MM.1S (cell line): ENCODE results near the gene CERS5.
"Not testable (repeated sequence)": the region's sequence is repeated elsewhere in the genome, so short reads cannot be mapped to it uniquely, and the experiment has no call there.

Source experiments
- DNase-seq: peaks from one replicate; pipeline ENCODE4 v3.0.0-alpha.2; 2015
- H2AFZ ChIP-seq: fragments of 300-600 bp; sonication (generic); 2 replicates; pipeline ENCODE4 v1.6.0; 2016; ENCODE audit warnings: antibody characterized with exemption, low read length
- H3F3A ChIP-seq: fragments of 300-600 bp; sonication (generic); 2 replicates; pipeline ENCODE4 v1.6.1; 2016; ENCODE audit warnings: mild to moderate bottlenecking, antibody characterized with exemption, low read length, moderate library complexity, mixed read lengths; ENCODE audit not compliant: insufficient read depth
- H3K27ac ChIP-seq: fragments of 300-600 bp; sonication (generic); 2 replicates; pipeline ENCODE4 v1.5.1; 2016; ENCODE audit warnings: mild to moderate bottlenecking, low read length
- H3K27me3 ChIP-seq: fragments of 300-600 bp; sonication (generic); replicated peaks from 2 replicates; pipeline ENCODE4 v1.6.0; 2016; ENCODE audit warnings: low read length; ENCODE audit not compliant: insufficient read depth
- H3K36me3 ChIP-seq: fragments of 300-600 bp; sonication (generic); replicated peaks from 2 replicates; pipeline ENCODE4 v1.6.1; 2016; ENCODE audit warnings: mild to moderate bottlenecking, low read length, mixed read lengths; ENCODE audit not compliant: insufficient read depth
- H3K4me1 ChIP-seq: fragments of 300-600 bp; sonication (generic); 2 replicates; pipeline ENCODE4 v1.6.1; 2016; ENCODE audit warnings: low read length, mixed read lengths
- H3K4me2 ChIP-seq: fragments of 300-600 bp; sonication (generic); 2 replicates; pipeline ENCODE4 v1.6.0; 2016; ENCODE audit warnings: low read depth, low read length
- H3K4me3 ChIP-seq: fragments of 300-600 bp; sonication (generic); 2 replicates; pipeline ENCODE4 v1.5.1; 2016; ENCODE audit warnings: low read length, mixed read lengths
- H3K79me2 ChIP-seq: fragments of 300-600 bp; sonication (generic); 2 replicates; pipeline ENCODE4 v1.6.1; 2016; ENCODE audit warnings: mixed run types, low read length, mixed read lengths
- H3K9ac ChIP-seq: fragments of 300-600 bp; sonication (generic); 2 replicates; pipeline ENCODE4 v1.6.1; 2016; ENCODE audit warnings: low read length, mixed read lengths
- H3K9me2 ChIP-seq: fragments of 300-600 bp; sonication (generic); replicated peaks from 2 replicates; pipeline ENCODE4 v1.6.1; 2016; ENCODE audit warnings: mild to moderate bottlenecking, low read length, mixed read lengths; ENCODE audit not compliant: insufficient read depth
- H3K9me3 ChIP-seq: fragments of 300-600 bp; sonication (generic); replicated peaks from 2 replicates; pipeline ENCODE4 v1.6.1; 2016; ENCODE audit warnings: mild to moderate bottlenecking, low read length, mixed read lengths; ENCODE audit not compliant: insufficient read depth
- H4K20me1 ChIP-seq: fragments of 300-600 bp; sonication (generic); 2 replicates; pipeline ENCODE4 v1.6.1; 2016; ENCODE audit warnings: mild to moderate bottlenecking, low read length, moderate library complexity, mixed read lengths; ENCODE audit not compliant: insufficient read depth
- CTCF ChIP-seq: fragments of 300-600 bp; sonication (generic); IDR thresholded peaks from 2 replicates; pipeline ENCODE4 v1.5.1; 2016; ENCODE audit warnings: antibody characterized with exemption, low read length, mixed read lengths
- EZH2 ChIP-seq: fragments of 300-600 bp; sonication (generic); optimal IDR thresholded peaks from 2 replicates; pipeline ENCODE3; 2017; ENCODE audit warnings: low read depth, mild to moderate bottlenecking, antibody characterized with exemption, low read length, mixed read lengths
- EZH2phosphoT487 ChIP-seq: fragments of 300-600 bp; sonication (generic); IDR thresholded peaks from 2 replicates; pipeline ENCODE4 v1.6.1; 2018; ENCODE audit warnings: antibody characterized with exemption, low read length

Gene CERS5

GRCh38 chr12:50157259-50157658 is 9.9 kb downstream of the CERS5 start:
- Histone ChIP-seq H3K27ac (no peak overlapping the region), H3F3A (0 out of 2 replicates have a peak, but pooled peaks cover 3% of the 10 kb centered on the region), H3K4me3 (no peak overlapping the region), H4K20me1 (no peaks in the 10 kb centered on the region), H3K9me2 (no peaks in the 10 kb centered on the region), H3K79me2 (no peaks in the 10 kb centered on the region), H3K27me3 (no peaks in the 10 kb centered on the region), H3K4me2 (no peak overlapping the region), H3K4me1 (no peaks in the 10 kb centered on the region), H3K9me3 (no peaks in the 10 kb centered on the region), H3K9ac (no peak overlapping the region), H3K36me3 (no peaks in the 10 kb centered on the region), H2AFZ (no peak overlapping the region)
- no peak for DNase-seq
- TF ChIP-seq CTCF (no peak), EZH2 (no peak)

GRCh38 chr12:50156641-50157040 is 10.5 kb downstream of the CERS5 start:
- H3K27ac ChIP-seq = no peak overlapping the region
- no peak overlapping the region for H3K4me2 ChIP-seq
- 0 out of 2 replicates have a peak, but pooled peaks cover 3% of the 10 kb centered on the region for H3F3A ChIP-seq
- no peaks in the 10 kb centered on the region for H3K9me2 ChIP-seq
- no peaks in the 10 kb centered on the region for H4K20me1 ChIP-seq
- H3K9me3 ChIP-seq = no peaks in the 10 kb centered on the region
- no peak overlapping the region for H2AFZ ChIP-seq
- no peak overlapping the region for H3K4me3 ChIP-seq
- no peaks in the 10 kb centered on the region for H3K36me3 ChIP-seq
- H3K9ac ChIP-seq = no peak overlapping the region
- DNase-seq = no peak
- H3K79me2 ChIP-seq = no peaks in the 10 kb centered on the region
- no peak for TF ChIP-seq EZH2phosphoT487
- TF ChIP-seq EZH2 = no peak
- TF ChIP-seq CTCF = no peak
- no peaks in the 10 kb centered on the region for H3K4me1 ChIP-seq
- H3K27me3 ChIP-seq = no peaks in the 10 kb centered on the region

GRCh38 chr12:50154947-50155346 is 12.2 kb downstream of the CERS5 start:
- H3K36me3 ChIP-seq, H3K27me3 ChIP-seq: not testable (repeated sequence)

GRCh38 chr12:50151047-50151687 is 16.0 kb downstream of the CERS5 start:
- no peaks in the 10 kb centered on the region for H3K4me1 ChIP-seq
- H3K9me3 ChIP-seq = no peaks in the 10 kb centered on the region
- no peaks in the 10 kb centered on the region for H3K9me2 ChIP-seq
- H3K79me2 ChIP-seq = no peaks in the 10 kb centered on the region
- H3K4me2 ChIP-seq = no peak overlapping the region
- H3K27me3 ChIP-seq = no peaks in the 10 kb centered on the region
- H3F3A ChIP-seq = no peaks in the 10 kb centered on the region
- TF ChIP-seq EZH2phosphoT487 = no peak
- no peak for TF ChIP-seq CTCF
- TF ChIP-seq EZH2 = no peak
- H3K9ac ChIP-seq = no peak overlapping the region
- no peaks in the 10 kb centered on the region for H4K20me1 ChIP-seq
- H3K4me3 ChIP-seq = no peak overlapping the region
- no peak overlapping the region for H3K27ac ChIP-seq
- no peak overlapping the region for H2AFZ ChIP-seq
- no peak for DNase-seq
- H3K36me3 ChIP-seq = no peaks in the 10 kb centered on the region

More at GRCh38 chr12:50154947-50155346, 12.2 kb downstream of the CERS5 start:
- DNase-seq, H4K20me1 ChIP-seq, H3K4me3 ChIP-seq, H3K9ac ChIP-seq, H3K4me2 ChIP-seq, H2AFZ ChIP-seq, H3K9me3 ChIP-seq, H3K27ac ChIP-seq, H3K9me2 ChIP-seq, H3F3A ChIP-seq, H3K79me2 ChIP-seq, H3K4me1 ChIP-seq: not testable (repeated sequence)
